Natural killer cell (primary cell): ENCODE results near the gene VGF. TPM values are rescaled to one million over a fixed set of nuclear protein-coding genes. Genes with fewer than 3 reads are reported as not detected.

Experiments
- ATAC-seq, 3 donors: fragments of 150-1000 bp in 2 of 3; fragments of 200-7000 bp in 1 of 3; cut with Tn5 transposase; 1 replicate in 1 of 3; 2 replicates in 2 of 3; pipeline ENCODE4 v1.10.0; 2021; ENCODE audit warnings: mild to moderate bottlenecking in 2 of 3, moderate library complexity in 2 of 3
- DNase-seq, 2 donors: peaks; one replicate each; pipeline versions ENCODE4 v3.0.0 to v3.0.0-alpha.2; 2013 to 2021; ENCODE audit warnings: mixed read lengths in 1 of 2
- H3K27ac ChIP-seq: one replicate; pipeline ENCODE4 v1.5.1; 2013; ENCODE audit warnings: mild to moderate bottlenecking, low read length
- H3K27me3 ChIP-seq: one replicate; pipeline ENCODE4 v1.6.1; 2013; ENCODE audit warnings: low read length; ENCODE audit not compliant: control insufficient read depth, insufficient read depth
- H3K36me3 ChIP-seq: one replicate; pipeline ENCODE4 v1.6.1; 2013; ENCODE audit warnings: low read length; ENCODE audit not compliant: control insufficient read depth, insufficient read depth
- H3K4me1 ChIP-seq: one replicate; pipeline ENCODE4 v1.6.1; 2013; ENCODE audit warnings: low read length; ENCODE audit not compliant: control insufficient read depth, insufficient read depth
- H3K4me3 ChIP-seq: one replicate; pipeline ENCODE4 v1.5.1; 2013; ENCODE audit warnings: low read length
- H3K9me3 ChIP-seq: one replicate; pipeline ENCODE4 v1.6.1; 2013; ENCODE audit warnings: low read length; ENCODE audit not compliant: control insufficient read depth, insufficient read depth
- H3K27ac Mint-ChIP-seq, 2 donors: one replicate each; pipeline ENCODE4 v1.8.0; 2022; ENCODE audit warnings: mild to moderate bottlenecking in 2 of 2, mixed read lengths in 2 of 2, moderate library complexity in 1 of 2
- H3K27me3 Mint-ChIP-seq, 2 donors: one replicate each; pipeline ENCODE4 v1.8.0; 2022; ENCODE audit warnings: low read depth in 2 of 2, mixed read lengths in 2 of 2
- H3K36me3 Mint-ChIP-seq: one replicate; pipeline ENCODE4 v1.8.0; 2022; ENCODE audit warnings: mixed read lengths
- H3K4me1 Mint-ChIP-seq, 2 donors: one replicate each; pipeline ENCODE4 v1.8.0; 2022; ENCODE audit warnings: mixed read lengths in 2 of 2
- H3K4me3 Mint-ChIP-seq: one replicate; pipeline ENCODE4 v1.8.0; 2022; ENCODE audit warnings: mild to moderate bottlenecking, moderate library complexity, mixed read lengths
- H3K9me3 Mint-ChIP-seq, 2 donors: one replicate each; pipeline ENCODE4 v1.8.0; 2022; ENCODE audit warnings: mixed read lengths in 2 of 2
- WGBS: methylation state at CpG from one replicate; pipeline ENCODE4 v1.1.7; 2013; ENCODE audit warnings: missing lambda C conversion rate; ENCODE audit not compliant: insufficient coverage; 5-methylcytosine and 5-hydroxymethylcytosine counted together
- intact Hi-C: fragments of 100-400 bp; cut with micrococcal nuclease; formaldehyde crosslinking; loops from one replicate; pipeline ENCODE4 v1.14.2; 2022
- total RNA-seq, 4 donors: library from RNA; stranded (reverse); fragments of 120-200 nt in 1 of 4; gene quantifications; one replicate each; pipeline versions ENCODE4 v1.2.3 to v1.2.4, GENCODE V29; 2013 to 2022
- TF ChIP-seq, protein P1 (sequence below): fragments of 200-600 bp; IDR thresholded peaks from one replicate; pipeline ENCODE4 v1.8.0; 2022; ENCODE audit warnings: antibody characterized with exemption

The VGF gene
- total RNA-seq, 3 donors from 2014 or later (not counting 1 experiment from before 2014, with no cell fraction given) = not detected

GRCh38 chr7:101166648-101166908 lies 1.2 kb upstream of the VGF start:
- WGBS = 1% methylated on average over 11 of the region's 11 CpGs
- Mint-ChIP-seq H3K4me3 (peak overlapping the region; percentile 52), H3K27ac (peak overlapping the region in 1 of 2 donors; percentile 79), H3K36me3 (no peaks in the 10 kb centered on the region), H3K27me3 (peaks cover 53 to 58% of the 10 kb centered on the region in 2 donors), H3K4me1 (peaks cover 32 to 58% of the 10 kb centered on the region in 2 donors), H3K9me3 (no peaks in the 10 kb centered on the region)
- Histone ChIP-seq H3K4me1 (peaks cover 47% of the 10 kb centered on the region), H3K36me3 (no peaks in the 10 kb centered on the region), H3K9me3 (peaks cover 5% of the 10 kb centered on the region), H3K27me3 (peaks cover 72% of the 10 kb centered on the region), H3K4me3 (no peak overlapping the region), H3K27ac (no peak overlapping the region)
- DNase-seq = no peak
- no peak for ATAC-seq
- TF ChIP-seq, protein P1, sequence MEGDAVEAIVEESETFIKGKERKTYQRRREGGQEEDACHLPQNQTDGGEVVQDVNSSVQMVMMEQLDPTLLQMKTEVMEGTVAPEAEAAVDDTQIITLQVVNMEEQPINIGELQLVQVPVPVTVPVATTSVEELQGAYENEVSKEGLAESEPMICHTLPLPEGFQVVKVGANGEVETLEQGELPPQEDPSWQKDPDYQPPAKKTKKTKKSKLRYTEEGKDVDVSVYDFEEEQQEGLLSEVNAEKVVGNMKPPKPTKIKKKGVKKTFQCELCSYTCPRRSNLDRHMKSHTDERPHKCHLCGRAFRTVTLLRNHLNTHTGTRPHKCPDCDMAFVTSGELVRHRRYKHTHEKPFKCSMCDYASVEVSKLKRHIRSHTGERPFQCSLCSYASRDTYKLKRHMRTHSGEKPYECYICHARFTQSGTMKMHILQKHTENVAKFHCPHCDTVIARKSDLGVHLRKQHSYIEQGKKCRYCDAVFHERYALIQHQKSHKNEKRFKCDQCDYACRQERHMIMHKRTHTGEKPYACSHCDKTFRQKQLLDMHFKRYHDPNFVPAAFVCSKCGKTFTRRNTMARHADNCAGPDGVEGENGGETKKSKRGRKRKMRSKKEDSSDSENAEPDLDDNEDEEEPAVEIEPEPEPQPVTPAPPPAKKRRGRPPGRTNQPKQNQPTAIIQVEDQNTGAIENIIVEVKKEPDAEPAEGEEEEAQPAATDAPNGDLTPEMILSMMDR = no peak
- intact Hi-C loops = no loop called here

- no peaks in the 10 kb centered on the region for H3K36me3 Mint-ChIP-seq
- H3K27me3 ChIP-seq = peaks cover 67% of the 10 kb centered on the region
- intact Hi-C loops = loop anchor here (1.0 kb wide), 1 partner anchor 28 kb away; no protein-coding TSS in a partner anchor
- DNase-seq (peak in 1 of 2 donors; percentile 17), ATAC-seq (no peak)
- no peak overlapping the region for H3K4me3 ChIP-seq
- H3K27ac Mint-ChIP-seq = peak overlapping the region; percentile 57 to 79
- H3K27ac ChIP-seq = no peak overlapping the region
- peak overlapping the region; percentile 85 for H3K4me3 Mint-ChIP-seq
- peaks cover 52 to 54% of the 10 kb centered on the region in 2 donors for H3K27me3 Mint-ChIP-seq
- H3K9me3 Mint-ChIP-seq = no peaks in the 10 kb centered on the region
- TF ChIP-seq, protein P1 = no peak
- H3K4me1 Mint-ChIP-seq = peaks cover 29 to 53% of the 10 kb centered on the region in 2 donors
- H3K4me1 ChIP-seq = peaks cover 44% of the 10 kb centered on the region
- H3K9me3 ChIP-seq = peaks cover 5% of the 10 kb centered on the region
- WGBS = 3% methylated on average over 26 of the region's 38 CpGs
- H3K36me3 ChIP-seq = no peaks in the 10 kb centered on the region
Measured at GRCh38 chr7:101165958-101166647, 734 bp upstream of the VGF start.

DNA sequence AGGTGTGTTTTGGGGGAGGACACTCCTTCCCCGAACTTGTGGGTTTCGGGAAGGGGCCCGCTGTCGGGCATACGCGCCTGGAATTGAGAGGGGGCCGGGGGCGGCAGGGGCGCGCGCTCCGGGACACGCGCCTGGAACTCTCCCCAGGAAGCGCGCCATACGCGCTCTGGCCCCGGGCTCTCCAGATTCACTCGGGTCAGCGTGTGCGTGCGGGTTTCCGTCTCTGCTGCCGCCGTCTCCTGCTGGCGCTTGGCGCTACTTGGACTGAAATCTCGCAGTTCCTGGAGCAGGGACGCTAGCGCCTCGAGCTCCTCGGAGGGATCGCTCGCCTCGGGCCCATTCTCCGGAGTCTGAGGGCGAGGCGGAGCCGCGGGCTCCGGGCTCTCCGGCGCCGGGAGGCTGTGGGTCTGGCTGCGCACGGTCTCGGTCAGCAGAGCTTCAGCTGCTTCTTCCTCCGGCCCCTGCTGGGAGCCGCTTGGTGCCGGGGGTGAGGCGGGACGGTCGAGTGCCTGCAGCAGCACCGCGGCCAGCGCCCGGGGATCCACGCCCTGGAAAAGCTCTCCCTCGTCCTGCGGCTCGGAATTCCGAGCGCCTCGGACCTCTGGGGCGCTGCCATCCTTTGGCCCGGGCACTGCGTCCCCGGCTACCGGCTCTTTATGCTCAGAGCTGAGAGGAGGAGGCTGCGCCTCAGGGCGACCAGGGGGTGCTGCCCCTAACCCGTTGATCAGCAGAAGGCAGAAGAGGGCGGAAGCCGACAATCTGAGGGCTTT lies 1.1 kb downstream of the VGF start:
- no peak overlapping the region for H3K4me3 ChIP-seq
- H3K36me3 ChIP-seq = no peaks in the 10 kb centered on the region
- ATAC-seq (no peak), DNase-seq (peak in 1 of 2 donors; percentile 42)
- Mint-ChIP-seq H3K36me3 (no peaks in the 10 kb centered on the region), H3K4me3 (peak overlapping the region; percentile 42), H3K27me3 (peaks cover 35 to 40% of the 10 kb centered on the region in 2 donors), H3K4me1 (peaks cover 14 to 38% of the 10 kb centered on the region in 2 donors), H3K27ac (no peak overlapping the region), H3K9me3 (no peaks in the 10 kb centered on the region)
- 5% methylated on average over 75 of the region's 75 CpGs for WGBS
- no peak overlapping the region for H3K27ac ChIP-seq
- H3K9me3 ChIP-seq = peaks cover 5% of the 10 kb centered on the region
- peaks cover 34% of the 10 kb centered on the region for H3K4me1 ChIP-seq
- TF ChIP-seq, protein P1 = no peak
- H3K27me3 ChIP-seq = peaks cover 49% of the 10 kb centered on the region
- intact Hi-C loops = no loop called here
